Measurements from ENCODE around the gene CDC20. TPM values are rescaled to one million over a fixed set of nuclear protein-coding genes. Genes with fewer than 3 reads are reported as not detected.

Gene CDC20
- total and polyA plus RNA-seq, 2 of the 8 experiments (the other 6 are each of a cell fraction or from before 2014, with no cell fraction given), result 214 to 221 TPM

- TF ChIP-seq KDM4A (IDR thresholded peaks at IDR 0.05; ENCODE audit: low read depth, low read length, severe bottlenecking) (no peak), ATF2 (IDR thresholded peaks at IDR 0.05; ENCODE audit: low read length) (no peak), ATF3 (IDR thresholded peaks at IDR 0.05; ENCODE audit: insufficient read depth, low read depth, low read length) (no peak), SIX5 (IDR thresholded peaks at IDR 0.05; ENCODE audit: low read depth, low read length) (no peak)
These were observed 45.0 kb upstream of the CDC20 start (continued) for GRCh38 chr1:43313771-43314170.

Data from H1 (cell line).